ENCODE data around the gene CCDC171.
A peak's percentile ranks its signal among the peaks of the same experiment; 100 is the strongest.

Gene CCDC171

DNA sequence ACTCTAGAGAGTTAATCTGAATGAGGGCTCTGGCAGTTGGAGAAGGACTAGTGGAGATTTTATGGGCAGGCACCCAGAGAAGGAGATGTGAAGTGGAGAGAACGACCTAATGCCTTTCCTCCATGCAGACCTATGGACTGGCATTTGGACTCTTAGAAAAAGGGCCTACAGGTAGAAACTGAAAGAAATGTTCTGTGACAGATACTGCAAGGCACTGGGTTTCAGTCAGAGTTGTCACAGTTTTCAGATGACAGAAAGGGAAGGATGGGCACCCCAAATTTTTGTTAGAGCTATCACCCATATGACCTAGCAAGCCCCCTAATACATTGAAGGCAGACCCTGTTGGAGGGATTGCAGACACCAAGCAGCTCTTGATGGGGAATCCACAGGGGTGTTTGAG is 406.8 kb downstream of the CCDC171 start:
- DNase-seq (ENCODE audit: low read depth), result no peak
- no peak overlapping the region for H3K4me3 ChIP-seq (ENCODE audit: control insufficient read depth, low read depth, low read length)
- TF ChIP-seq, protein P1, sequence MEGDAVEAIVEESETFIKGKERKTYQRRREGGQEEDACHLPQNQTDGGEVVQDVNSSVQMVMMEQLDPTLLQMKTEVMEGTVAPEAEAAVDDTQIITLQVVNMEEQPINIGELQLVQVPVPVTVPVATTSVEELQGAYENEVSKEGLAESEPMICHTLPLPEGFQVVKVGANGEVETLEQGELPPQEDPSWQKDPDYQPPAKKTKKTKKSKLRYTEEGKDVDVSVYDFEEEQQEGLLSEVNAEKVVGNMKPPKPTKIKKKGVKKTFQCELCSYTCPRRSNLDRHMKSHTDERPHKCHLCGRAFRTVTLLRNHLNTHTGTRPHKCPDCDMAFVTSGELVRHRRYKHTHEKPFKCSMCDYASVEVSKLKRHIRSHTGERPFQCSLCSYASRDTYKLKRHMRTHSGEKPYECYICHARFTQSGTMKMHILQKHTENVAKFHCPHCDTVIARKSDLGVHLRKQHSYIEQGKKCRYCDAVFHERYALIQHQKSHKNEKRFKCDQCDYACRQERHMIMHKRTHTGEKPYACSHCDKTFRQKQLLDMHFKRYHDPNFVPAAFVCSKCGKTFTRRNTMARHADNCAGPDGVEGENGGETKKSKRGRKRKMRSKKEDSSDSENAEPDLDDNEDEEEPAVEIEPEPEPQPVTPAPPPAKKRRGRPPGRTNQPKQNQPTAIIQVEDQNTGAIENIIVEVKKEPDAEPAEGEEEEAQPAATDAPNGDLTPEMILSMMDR (conservative IDR thresholded peaks at IDR 0.05; ENCODE audit: control insufficient read depth, insufficient read depth, low read depth, low read length), result no peak

DNA sequence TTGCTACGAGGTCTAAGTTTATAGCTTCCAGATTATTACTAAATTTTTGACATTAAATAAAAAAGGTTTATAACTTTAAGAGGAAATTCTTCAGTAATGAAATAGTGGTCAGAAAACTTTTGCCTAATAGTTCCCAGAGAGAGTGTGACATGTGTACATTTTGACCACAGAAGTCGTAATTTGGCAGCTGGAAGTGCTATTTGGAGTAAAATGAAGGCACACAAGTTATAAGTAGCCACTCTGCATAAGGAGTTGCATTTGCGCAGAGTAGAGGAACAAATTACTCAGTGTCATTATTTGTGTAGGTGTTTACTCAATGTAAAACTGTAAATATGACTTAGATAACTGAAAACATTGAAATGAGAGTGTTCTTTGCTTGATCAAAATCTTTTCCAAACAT is 408.4 kb downstream of the CCDC171 start:
- TF ChIP-seq, protein P1 (conservative IDR thresholded peaks at IDR 0.05; ENCODE audit: control insufficient read depth, insufficient read depth, low read depth, low read length), result no peak
- DNase-seq (ENCODE audit: low read depth), result peak; percentile 12

DNA sequence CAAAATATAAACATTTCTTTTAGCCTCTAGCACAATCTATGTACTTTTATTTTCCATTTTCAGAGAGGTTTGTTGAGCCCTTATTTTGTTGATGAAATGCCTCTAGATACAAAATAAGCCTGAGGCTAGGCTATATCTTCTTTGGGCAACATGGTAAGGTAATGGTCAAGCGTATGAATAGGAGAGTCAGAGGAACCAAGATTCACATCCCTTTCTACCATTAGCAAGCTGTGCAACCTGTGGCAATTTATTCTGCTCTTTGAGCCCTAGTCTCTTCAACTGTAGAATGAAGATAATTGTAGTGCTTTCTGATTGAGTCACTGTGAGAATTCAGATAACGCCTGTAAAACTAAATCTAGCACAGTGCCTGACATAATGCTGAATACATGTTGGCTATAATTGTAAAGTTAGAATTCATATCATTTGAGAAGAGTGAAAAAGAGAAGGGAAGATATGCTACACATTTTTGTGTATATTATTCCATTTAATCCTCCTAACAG is 412.5 kb downstream of the CCDC171 start:
- no peak for DNase-seq (ENCODE audit: low read depth)
- no peak overlapping the region for H3K4me3 ChIP-seq (ENCODE audit: control insufficient read depth, low read depth, low read length)
- TF ChIP-seq, protein P1 (conservative IDR thresholded peaks at IDR 0.05; ENCODE audit: control insufficient read depth, insufficient read depth, low read depth, low read length), result no peak

More for the DNA sequence above, 408.4 kb downstream of the CCDC171 start:
- H3K4me3 ChIP-seq (ENCODE audit: control insufficient read depth, low read depth, low read length), result no peak overlapping the region

DNA sequence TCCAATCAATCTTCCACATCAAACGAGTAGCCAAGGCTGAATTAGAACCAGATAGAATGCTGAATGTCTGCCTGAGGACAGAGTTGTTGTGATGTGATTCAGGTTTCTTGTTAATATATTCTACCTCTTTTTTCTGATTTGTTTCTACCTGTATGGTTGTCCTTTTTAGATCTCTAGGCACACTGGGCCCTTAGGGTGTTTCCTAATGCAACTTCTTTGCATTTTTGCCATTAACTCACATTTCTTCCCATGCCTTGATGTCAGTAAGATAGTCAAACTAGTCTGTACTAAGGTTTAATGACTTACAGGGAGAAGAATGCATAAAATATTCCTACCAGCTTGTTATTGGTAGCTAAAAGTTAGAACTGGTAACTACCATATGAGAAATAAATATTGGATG is 413.6 kb downstream of the CCDC171 start:
- TF ChIP-seq, protein P1 (conservative IDR thresholded peaks at IDR 0.05; ENCODE audit: control insufficient read depth, insufficient read depth, low read depth, low read length), result no peak
- DNase-seq (ENCODE audit: low read depth), result no peak

DNA sequence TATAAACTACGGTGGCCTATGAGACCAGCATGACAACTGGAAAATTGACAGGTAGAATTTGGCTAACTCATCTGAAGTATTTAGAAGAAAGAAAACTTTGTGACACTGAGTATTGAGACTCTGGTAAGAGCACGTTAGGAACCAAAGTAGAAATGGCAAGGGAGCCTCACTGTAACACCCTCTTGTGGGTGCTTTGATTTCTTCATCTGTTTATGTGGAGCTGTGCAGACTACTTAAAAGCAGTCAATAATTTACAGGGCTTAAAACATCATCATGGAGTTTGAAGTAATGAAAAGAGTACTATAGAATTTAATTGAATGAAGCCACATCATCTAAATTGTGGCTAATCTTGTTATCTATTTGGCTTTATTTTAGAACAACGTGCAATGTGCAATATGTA is 414.2 kb downstream of the CCDC171 start:
- H3K4me3 ChIP-seq (ENCODE audit: control insufficient read depth, low read depth, low read length), result no peak overlapping the region
- TF ChIP-seq, protein P1 (conservative IDR thresholded peaks at IDR 0.05; ENCODE audit: control insufficient read depth, insufficient read depth, low read depth, low read length), result no peak
- no peak for DNase-seq (ENCODE audit: low read depth)

More for the DNA sequence above, 413.6 kb downstream of the CCDC171 start:
- H3K4me3 ChIP-seq (ENCODE audit: control insufficient read depth, low read depth, low read length), result no peak overlapping the region

DNA sequence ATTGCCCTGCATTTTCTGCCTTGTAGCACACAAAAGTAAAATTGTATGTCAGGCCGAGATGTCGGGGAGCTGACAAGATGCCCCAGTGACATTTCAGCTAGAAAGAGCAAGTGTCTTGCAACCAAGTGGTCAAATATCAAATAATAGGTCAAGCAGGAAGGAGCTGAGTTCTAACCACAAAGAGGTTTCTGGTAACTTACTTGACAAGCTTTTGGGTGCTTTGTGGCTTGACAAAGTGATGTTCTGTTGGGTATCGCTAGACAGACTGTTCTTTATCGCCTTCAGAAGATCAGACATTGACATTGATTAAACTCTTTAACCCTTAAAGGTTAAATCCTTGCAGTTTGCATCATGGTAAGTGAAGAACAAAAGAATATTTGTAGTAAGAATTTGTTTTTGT is 419.9 kb downstream of the CCDC171 start:
- no peak for DNase-seq (ENCODE audit: low read depth)
- TF ChIP-seq, protein P1 (conservative IDR thresholded peaks at IDR 0.05; ENCODE audit: control insufficient read depth, insufficient read depth, low read depth, low read length), result no peak

More for the DNA sequence above, 419.9 kb downstream of the CCDC171 start:
- no peak overlapping the region for H3K4me3 ChIP-seq (ENCODE audit: control insufficient read depth, low read depth, low read length)
